K562 (cell line): ENCODE results near the gene CHCHD6. TPM values are rescaled to one million over a fixed set of nuclear protein-coding genes. Genes with fewer than 3 reads are reported as not detected.

Source experiments
- CBX1 ChIP-seq: sonication (generic); IDR thresholded peaks from 2 replicates; pipeline ENCODE4 v1.6.1; 2016; ENCODE audit warnings: antibody characterized with exemption, low read depth, mild to moderate bottlenecking
- CEBPB ChIP-seq: fragments of 450-650 bp; IDR thresholded peaks from 2 replicates; pipeline ENCODE4 v1.6.1; 2016; ENCODE audit warnings: missing genetic modification characterization, missing compliant biosample characterization
- CXXC5 ChIP-seq: fragments of 250-450 bp; sonication (Bioruptor Pico); IDR thresholded peaks from 2 replicates; pipeline ENCODE4 v1.8.0; 2022; ENCODE audit warnings: inconsistent platforms, mild to moderate bottlenecking, moderate library complexity
- GABPB1 ChIP-seq: sonication (generic); formaldehyde crosslinking; IDR thresholded peaks from 2 replicates; pipeline ENCODE4 v1.8.0; 2022; ENCODE audit warnings: mild to moderate bottlenecking, missing genetic modification reagents
- HIVEP1 ChIP-seq: fragments of 250-450 bp; sonication (Bioruptor Pico); IDR thresholded peaks from 2 replicates; pipeline ENCODE4 v1.4.0; 2020; ENCODE audit warnings: mild to moderate bottlenecking
- KDM1A ChIP-seq, 2 experiments: fragments of 450-650 bp; IDR thresholded peaks; 2 replicates each; pipeline ENCODE4 v1.6.1; 2016; ENCODE audit warnings: mild to moderate bottlenecking in 2 of 2
- SNIP1 ChIP-seq: fragments of 450-650 bp; IDR thresholded peaks from 2 replicates; pipeline ENCODE4 v1.7.1; 2017; ENCODE audit warnings: low read depth, mild to moderate bottlenecking
- SUPT5H ChIP-seq: fragments of 450-650 bp; IDR thresholded peaks from 2 replicates; pipeline ENCODE4 v1.6.1; 2016
- TBL1XR1 ChIP-seq, 2 experiments: IDR thresholded peaks; 2 replicates each; pipeline ENCODE4 v1.6.1; 2012; ENCODE audit warnings: improper control_type of control experiment in 2 of 2, low read length in 2 of 2, mild to moderate bottlenecking in 1 of 2
- ZFP36 ChIP-seq: fragments of 150-350 bp; IDR thresholded peaks from 2 replicates; pipeline ENCODE4 v1.6.1; 2018; ENCODE audit warnings: low read length, low read depth; ENCODE audit not compliant: partially characterized antibody
- ZKSCAN1 ChIP-seq: fragments of 150-350 bp; IDR thresholded peaks from 2 replicates; pipeline ENCODE4 v1.6.1; 2016; ENCODE audit warnings: low read depth, low read length
- ZNF121 ChIP-seq: sonication (generic); formaldehyde crosslinking; conservative IDR thresholded peaks from 2 replicates; pipeline ENCODE4 v1.8.0; 2022; ENCODE audit warnings: missing genetic modification reagents
- polyA plus RNA-seq, 8 experiments: library from polyadenylated mRNA; depleted of rRNA in 4 of 8; stranded (reverse) in 5 of 8; unstranded in 3 of 8; fragments of >200 nt; fragmentation: Nextera tagmentation in 2 of 8; fragmentation: Illumina TruSeq in 1 of 8; extraction: Ambion mirVana in 2 of 8; extraction: Trizol in 1 of 8; gene quantifications; 2 replicates each; pipeline versions ENCODE4 v1.2.1 to v1.2.3, GENCODE V29; 2011 to 2014; ENCODE audit warnings: inconsistent platforms in 1 of 8, missing spikeins in 1 of 8
- total RNA-seq, 7 experiments: library from RNA; depleted of rRNA in 6 of 7; stranded (reverse); fragments of >200 nt in 6 of 7; fragmentation: Illumina TruSeq in 2 of 7; extraction: Trizol in 2 of 7; gene quantifications; 2 replicates each; pipeline versions ENCODE4 v1.2.1 to v1.2.3, GENCODE V29; 2011 to 2021; ENCODE audit warnings: low replicate concordance in 1 of 7
- TF ChIP-seq, protein P1 (sequence below): fragments of 200-400 bp; formaldehyde crosslinking; IDR thresholded peaks from 2 replicates; pipeline ENCODE4 v1.6.1; 2017; ENCODE audit warnings: mild to moderate bottlenecking, low read depth, low read length, moderate library complexity
- TF ChIP-seq, protein P2 (sequence below): fragments of 450-650 bp; IDR thresholded peaks from 2 replicates; pipeline ENCODE4 v1.6.1; 2016; ENCODE audit warnings: low read depth

Gene CHCHD6
- total and polyA plus RNA-seq, 9 of the 15 experiments (the other 6 are each of a cell fraction or from before 2014, with no cell fraction given): 4.6 to 18.6 (median 10.9) TPM

DNA sequence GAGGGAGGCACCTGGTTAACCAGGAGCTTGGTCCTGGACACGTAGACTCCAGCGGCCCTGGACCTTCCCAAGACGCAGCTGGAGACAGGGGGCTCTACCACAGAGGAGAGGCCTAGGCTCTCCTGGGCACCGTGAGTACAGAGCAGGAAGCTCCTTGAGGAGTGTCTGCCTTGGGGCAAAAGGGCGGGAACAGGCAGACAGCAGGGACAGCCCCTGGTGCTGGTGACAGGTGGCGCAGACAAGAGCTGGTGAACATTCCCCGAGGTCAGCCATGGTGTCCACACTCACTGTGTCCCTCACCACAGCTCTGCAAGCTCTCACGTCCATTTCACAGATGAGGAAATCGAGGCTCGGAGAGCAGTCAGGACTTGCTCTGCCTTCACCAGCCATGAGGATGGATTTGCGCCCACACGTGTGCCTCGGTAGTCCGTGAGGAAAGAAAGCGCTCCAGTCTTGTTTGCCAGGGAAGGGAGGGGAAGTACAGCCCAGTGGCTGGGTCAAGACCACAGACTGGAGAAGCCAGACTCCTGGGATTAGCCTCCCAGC, 276.3 kb downstream of the CHCHD6 start (continued):
- TF ChIP-seq HIVEP1 (CRISPR knock-in tag) (no peak), ZFP36 (no peak), SUPT5H (no peak), CEBPB (tag) (no peak), CBX1 (0 out of 2 replicates have a peak, but pooled peaks have one; percentile 26), ZKSCAN1 (no peak), ZNF121 (no peak), SNIP1 (no peak), CXXC5 (CRISPR knock-in tag) (no peak), TBL1XR1 (IDR thresholded peaks at IDR 0.05; ENCODE audit: low read length in 2 of 2) (no peak), KDM1A (IDR thresholded peaks at IDR 0.05) (0 out of 4 replicates have a peak, but pooled peaks of 1 of the 2 experiments have one; percentile 30), GABPB1 (CRISPR knock-in tag) (no peak)
- TF ChIP-seq, protein P1, sequence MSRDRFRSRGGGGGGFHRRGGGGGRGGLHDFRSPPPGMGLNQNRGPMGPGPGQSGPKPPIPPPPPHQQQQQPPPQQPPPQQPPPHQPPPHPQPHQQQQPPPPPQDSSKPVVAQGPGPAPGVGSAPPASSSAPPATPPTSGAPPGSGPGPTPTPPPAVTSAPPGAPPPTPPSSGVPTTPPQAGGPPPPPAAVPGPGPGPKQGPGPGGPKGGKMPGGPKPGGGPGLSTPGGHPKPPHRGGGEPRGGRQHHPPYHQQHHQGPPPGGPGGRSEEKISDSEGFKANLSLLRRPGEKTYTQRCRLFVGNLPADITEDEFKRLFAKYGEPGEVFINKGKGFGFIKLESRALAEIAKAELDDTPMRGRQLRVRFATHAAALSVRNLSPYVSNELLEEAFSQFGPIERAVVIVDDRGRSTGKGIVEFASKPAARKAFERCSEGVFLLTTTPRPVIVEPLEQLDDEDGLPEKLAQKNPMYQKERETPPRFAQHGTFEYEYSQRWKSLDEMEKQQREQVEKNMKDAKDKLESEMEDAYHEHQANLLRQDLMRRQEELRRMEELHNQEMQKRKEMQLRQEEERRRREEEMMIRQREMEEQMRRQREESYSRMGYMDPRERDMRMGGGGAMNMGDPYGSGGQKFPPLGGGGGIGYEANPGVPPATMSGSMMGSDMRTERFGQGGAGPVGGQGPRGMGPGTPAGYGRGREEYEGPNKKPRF: no peak
- TF ChIP-seq, protein P2, sequence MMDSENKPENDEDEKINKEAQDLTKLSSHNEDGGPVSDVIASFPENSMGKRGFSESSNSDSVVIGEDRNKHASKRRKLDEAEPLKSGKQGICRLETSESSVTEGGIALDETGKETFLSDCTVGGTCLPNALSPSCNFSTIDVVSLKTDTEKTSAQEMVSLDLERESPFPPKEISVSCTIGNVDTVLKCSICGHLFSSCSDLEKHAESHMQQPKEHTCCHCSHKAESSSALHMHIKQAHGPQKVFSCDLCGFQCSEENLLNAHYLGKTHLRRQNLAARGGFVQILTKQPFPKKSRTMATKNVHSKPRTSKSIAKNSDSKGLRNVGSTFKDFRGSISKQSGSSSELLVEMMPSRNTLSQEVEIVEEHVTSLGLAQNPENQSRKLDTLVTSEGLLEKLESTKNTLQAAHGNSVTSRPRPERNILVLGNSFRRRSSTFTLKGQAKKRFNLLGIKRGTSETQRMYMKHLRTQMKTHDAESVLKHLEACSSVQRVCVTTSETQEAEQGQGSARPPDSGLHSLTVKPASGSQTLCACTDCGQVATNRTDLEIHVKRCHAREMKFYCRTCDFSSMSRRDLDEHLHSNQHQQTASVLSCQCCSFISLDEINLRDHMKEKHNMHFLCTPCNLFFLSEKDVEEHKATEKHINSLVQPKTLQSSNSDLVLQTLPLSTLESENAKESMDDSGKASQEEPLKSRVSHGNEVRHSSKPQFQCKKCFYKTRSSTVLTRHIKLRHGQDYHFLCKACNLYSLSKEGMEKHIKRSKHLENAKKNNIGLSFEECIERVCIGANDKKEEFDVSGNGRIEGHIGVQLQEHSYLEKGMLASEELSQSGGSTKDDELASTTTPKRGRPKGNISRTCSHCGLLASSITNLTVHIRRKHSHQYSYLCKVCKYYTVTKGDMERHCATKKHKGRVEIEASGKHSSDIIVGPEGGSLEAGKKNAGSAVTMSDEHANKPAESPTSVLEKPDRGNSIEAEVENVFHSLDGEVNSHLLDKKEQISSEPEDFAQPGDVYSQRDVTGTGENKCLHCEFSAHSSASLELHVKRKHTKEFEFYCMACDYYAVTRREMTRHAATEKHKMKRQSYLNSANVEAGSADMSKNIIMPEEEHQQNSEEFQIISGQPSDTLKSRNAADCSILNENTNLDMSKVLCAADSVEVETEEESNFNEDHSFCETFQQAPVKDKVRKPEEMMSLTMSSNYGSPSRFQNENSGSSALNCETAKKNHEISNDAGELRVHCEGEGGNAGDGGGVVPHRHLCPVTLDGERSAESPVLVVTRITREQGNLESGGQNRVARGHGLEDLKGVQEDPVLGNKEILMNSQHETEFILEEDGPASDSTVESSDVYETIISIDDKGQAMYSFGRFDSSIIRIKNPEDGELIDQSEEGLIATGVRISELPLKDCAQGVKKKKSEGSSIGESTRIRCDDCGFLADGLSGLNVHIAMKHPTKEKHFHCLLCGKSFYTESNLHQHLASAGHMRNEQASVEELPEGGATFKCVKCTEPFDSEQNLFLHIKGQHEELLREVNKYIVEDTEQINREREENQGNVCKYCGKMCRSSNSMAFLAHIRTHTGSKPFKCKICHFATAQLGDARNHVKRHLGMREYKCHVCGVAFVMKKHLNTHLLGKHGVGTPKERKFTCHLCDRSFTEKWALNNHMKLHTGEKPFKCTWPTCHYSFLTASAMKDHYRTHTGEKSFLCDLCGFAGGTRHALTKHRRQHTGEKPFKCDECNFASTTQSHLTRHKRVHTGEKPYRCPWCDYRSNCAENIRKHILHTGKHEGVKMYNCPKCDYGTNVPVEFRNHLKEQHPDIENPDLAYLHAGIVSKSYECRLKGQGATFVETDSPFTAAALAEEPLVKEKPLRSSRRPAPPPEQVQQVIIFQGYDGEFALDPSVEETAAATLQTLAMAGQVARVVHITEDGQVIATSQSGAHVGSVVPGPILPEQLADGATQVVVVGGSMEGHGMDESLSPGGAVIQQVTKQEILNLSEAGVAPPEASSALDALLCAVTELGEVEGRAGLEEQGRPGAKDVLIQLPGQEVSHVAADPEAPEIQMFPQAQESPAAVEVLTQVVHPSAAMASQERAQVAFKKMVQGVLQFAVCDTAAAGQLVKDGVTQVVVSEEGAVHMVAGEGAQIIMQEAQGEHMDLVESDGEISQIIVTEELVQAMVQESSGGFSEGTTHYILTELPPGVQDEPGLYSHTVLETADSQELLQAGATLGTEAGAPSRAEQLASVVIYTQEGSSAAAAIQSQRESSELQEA: no peak
